Measurements from ENCODE around the gene MAFG. TPM values are rescaled to one million over a fixed set of nuclear protein-coding genes. Genes with fewer than 3 reads are reported as not detected.
A peak's percentile ranks its signal among the peaks of the same experiment; 100 is the strongest.

Gene MAFG
- total and polyA plus RNA-seq, 8 donors: 2.3 to 30.4 (median 11.2) TPM

GRCh38 chr17:81916234-81917001 is 11.1 kb downstream of the MAFG start:
- 62 to 75% (median 71%) methylated on average over 21 of the region's 21 CpGs for WGBS, 5 donors
- intact Hi-C loops (cut with DNase I; ENCODE audit: low total_unique reads): no loop called here
- Histone ChIP-seq H3K27ac (peak overlapping the region in 4 of 5 donors; percentile 12 to 98 (median 86)), H3K36me3 (peaks cover 51 to 70% (median 61%) of the 10 kb centered on the region in 4 donors), H3K4me3 (peak overlapping the region; percentile 79 to 90 (median 84)), H3K9me3 (no peaks in the 10 kb centered on the region), H3K4me1 (peaks cover 32 to 76% (median 64%) of the 10 kb centered on the region in 4 donors), H3K27me3 (no peaks in the 10 kb centered on the region)
- peak; percentile 61 to 65 for DNase-seq
- TF ChIP-seq CTCF (IDR thresholded peaks at IDR 0.05) (no peak), POLR2AphosphoS5 (IDR thresholded peaks at IDR 0.05) (peak in 2 of 3 donors; percentile 9 to 51), EP300 (IDR thresholded peaks at IDR 0.05) (no peak), POLR2A (IDR thresholded peaks at IDR 0.05) (no peak)

GRCh38 chr17:81915331-81915730 is 12.2 kb downstream of the MAFG start:
- peaks cover 36 to 71% (median 60%) of the 10 kb centered on the region in 4 donors for H3K4me1 ChIP-seq
- H3K27ac ChIP-seq: no peak overlapping the region
- H3K36me3 ChIP-seq: peaks cover 47 to 60% (median 51%) of the 10 kb centered on the region in 4 donors
- H3K9me3 ChIP-seq: no peaks in the 10 kb centered on the region
- intact Hi-C loops (cut with DNase I; ENCODE audit: low total_unique reads): no loop called here
- DNase-seq: no peak
- no peaks in the 10 kb centered on the region for H3K27me3 ChIP-seq
- WGBS, 5 donors: 83 to 93% (median 86%) methylated on average over 12 of the region's 12 CpGs
- H3K4me3 ChIP-seq: no peak overlapping the region
- no peak for TF ChIP-seq EP300 (IDR thresholded peaks at IDR 0.05)
- no peak for TF ChIP-seq POLR2A (IDR thresholded peaks at IDR 0.05)
- no peak for TF ChIP-seq POLR2AphosphoS5 (IDR thresholded peaks at IDR 0.05)
- no peak for TF ChIP-seq CTCF (IDR thresholded peaks at IDR 0.05)

DNA sequence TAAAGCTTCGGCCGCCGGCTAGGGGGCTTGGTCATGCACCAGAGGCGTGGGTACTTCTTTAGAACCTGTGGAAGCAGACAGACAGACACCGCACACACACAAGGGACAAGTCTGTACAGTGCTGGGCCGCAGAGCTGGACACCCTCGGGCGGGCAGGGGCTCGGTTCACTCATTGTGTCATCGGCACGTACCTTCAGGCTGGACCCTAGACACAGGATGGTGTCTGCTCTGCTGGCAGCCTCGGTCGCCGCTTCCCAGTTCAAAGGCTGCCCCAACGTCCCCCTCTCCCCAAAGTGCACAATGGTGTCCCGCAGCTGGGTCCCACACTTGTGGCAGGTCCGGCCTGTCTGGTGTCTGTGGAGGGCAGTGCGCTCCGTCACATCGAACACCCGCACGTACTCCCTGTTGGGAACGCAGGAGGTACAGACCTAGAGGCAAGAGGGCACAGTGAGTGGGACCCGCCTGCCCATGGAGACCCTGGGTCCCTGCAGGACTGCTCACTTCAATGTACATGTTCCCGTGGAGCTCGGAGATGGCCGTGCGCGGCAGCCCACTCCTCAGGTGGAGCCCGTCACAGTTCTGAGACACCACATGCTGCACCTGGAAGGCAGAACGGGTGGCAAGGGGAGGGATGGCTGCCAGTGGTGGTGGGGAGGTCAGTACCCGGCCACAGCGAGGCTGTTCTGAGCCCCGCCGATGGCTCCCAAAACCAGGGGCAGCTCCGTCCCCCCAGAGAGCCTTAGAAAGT is 13.3 kb downstream of the MAFG start:
- no peak overlapping the region for H3K4me3 ChIP-seq
- H3K27ac ChIP-seq: peak overlapping the region in 1 of 5 donors; percentile 78
- intact Hi-C loops (cut with DNase I; ENCODE audit: low total_unique reads): no loop called here
- H3K4me1 ChIP-seq: peaks cover 35 to 71% (median 59%) of the 10 kb centered on the region in 4 donors
- 94 to 98% (median 96%) methylated on average over 26 to 36 of the region's 36 CpGs for WGBS, 5 donors
- TF ChIP-seq POLR2A (IDR thresholded peaks at IDR 0.05): no peak
- TF ChIP-seq EP300 (IDR thresholded peaks at IDR 0.05): no peak
- no peak for TF ChIP-seq POLR2AphosphoS5 (IDR thresholded peaks at IDR 0.05)
- TF ChIP-seq CTCF (IDR thresholded peaks at IDR 0.05): no peak
- peaks cover 37 to 51% (median 44%) of the 10 kb centered on the region in 4 donors for H3K36me3 ChIP-seq
- DNase-seq: no peak
- H3K9me3 ChIP-seq: no peaks in the 10 kb centered on the region
- no peaks in the 10 kb centered on the region for H3K27me3 ChIP-seq

- intact Hi-C loops (cut with DNase I; ENCODE audit: low total_unique reads): no loop called here
- Histone ChIP-seq H3K9me3 (no peaks in the 10 kb centered on the region), H3K27me3 (no peaks in the 10 kb centered on the region), H3K27ac (peak overlapping the region in 1 of 5 donors; percentile 78), H3K4me1 (peaks cover 27 to 71% (median 57%) of the 10 kb centered on the region in 4 donors), H3K4me3 (no peak overlapping the region), H3K36me3 (peaks cover 36 to 54% (median 49%) of the 10 kb centered on the region in 4 donors)
- TF ChIP-seq EP300 (IDR thresholded peaks at IDR 0.05): no peak
- no peak for TF ChIP-seq POLR2A (IDR thresholded peaks at IDR 0.05)
- TF ChIP-seq POLR2AphosphoS5 (IDR thresholded peaks at IDR 0.05): no peak
- no peak for DNase-seq
- 91 to 95% (median 95%) methylated on average over 23 to 31 of the region's 31 CpGs for WGBS, 5 donors
Measured at GRCh38 chr17:81913394-81914102, 14.0 kb downstream of the MAFG start.
